Neural progenitor cell (in vitro differentiated cells): Measurements from ENCODE around the gene F9. TPM values are rescaled to one million over a fixed set of nuclear protein-coding genes. Genes with fewer than 3 reads are reported as not detected.

Experiments used
- DNase-seq: peaks from one replicate; pipeline ENCODE4 v3.0.0-alpha.2; 2016; ENCODE audit warnings: low spot score
- H2AFZ ChIP-seq: fragments of 200-600 bp; sonication (generic); replicated peaks from 2 replicates; pipeline ENCODE4 v1.6.1; 2016; ENCODE audit warnings: antibody characterized with exemption
- H3F3A ChIP-seq: fragments of 200-600 bp; sonication (generic); 2 replicates; pipeline ENCODE4 v1.6.1; 2016; ENCODE audit warnings: antibody characterized with exemption, low read depth
- H3K27ac ChIP-seq: fragments of 200-600 bp; sonication (generic); 2 replicates; pipeline ENCODE4 v1.5.1; 2016; ENCODE audit warnings: mild to moderate bottlenecking
- H3K27me3 ChIP-seq: fragments of 200-600 bp; sonication (generic); 2 replicates; pipeline ENCODE4 v1.6.1; 2016; ENCODE audit warnings: mild to moderate bottlenecking, moderate library complexity
- H3K36me3 ChIP-seq: fragments of 200-600 bp; sonication (generic); 2 replicates; pipeline ENCODE4 v1.5.1; 2016
- H3K4me1 ChIP-seq: fragments of 200-600 bp; sonication (generic); 2 replicates; pipeline ENCODE4 v1.6.1; 2016; ENCODE audit warnings: mixed run types
- H3K4me2 ChIP-seq: fragments of 200-600 bp; sonication (generic); 2 replicates; pipeline ENCODE4 v1.6.1; 2016
- H3K4me3 ChIP-seq: fragments of 200-600 bp; sonication (generic); 2 replicates; pipeline ENCODE4 v1.5.1; 2016
- H3K79me2 ChIP-seq: fragments of 200-600 bp; sonication (generic); 2 replicates; pipeline ENCODE4 v1.6.1; 2016; ENCODE audit warnings: low read depth
- H3K9ac ChIP-seq: fragments of 200-600 bp; sonication (generic); 2 replicates; pipeline ENCODE4 v1.6.1; 2016
- H3K9me3 ChIP-seq: fragments of 200-600 bp; sonication (generic); 2 replicates; pipeline ENCODE4 v1.5.1; 2016; ENCODE audit warnings: low read depth
- H4K20me1 ChIP-seq: fragments of 200-600 bp; sonication (generic); 2 replicates; pipeline ENCODE4 v1.6.1; 2016; ENCODE audit warnings: low read depth
- H3K27ac Mint-ChIP-seq: 3 replicates; pipeline ENCODE4 v1.8.0; 2021; ENCODE audit warnings: mixed read lengths
- H3K27me3 Mint-ChIP-seq: 2 replicates; pipeline ENCODE4 v1.8.0; 2022; ENCODE audit warnings: low read depth, mild to moderate bottlenecking, inconsistent platforms, moderate library complexity, mixed read lengths; ENCODE audit not compliant: insufficient read depth
- H3K36me3 Mint-ChIP-seq: 3 replicates; pipeline ENCODE4 v1.8.0; 2021; ENCODE audit warnings: mixed read lengths
- H3K4me1 Mint-ChIP-seq: 3 replicates; pipeline ENCODE4 v1.8.0; 2021; ENCODE audit warnings: mixed read lengths
- H3K4me3 Mint-ChIP-seq: 3 replicates; pipeline ENCODE4 v1.8.0; 2021; ENCODE audit warnings: mild to moderate bottlenecking, moderate library complexity, mixed read lengths
- H3K9me3 Mint-ChIP-seq: 3 replicates; pipeline ENCODE4 v1.8.0; 2020; ENCODE audit warnings: mixed read lengths
- CTCF ChIP-seq: fragments of 200-600 bp; sonication (generic); IDR thresholded peaks from 2 replicates; pipeline ENCODE4 v1.5.1; 2017; ENCODE audit warnings: antibody characterized with exemption, mild to moderate bottlenecking
- EZH2 ChIP-seq: fragments of 200-600 bp; sonication (generic); IDR thresholded peaks from 2 replicates; pipeline ENCODE4 v1.6.1; 2017; ENCODE audit warnings: antibody characterized with exemption, mild to moderate bottlenecking, moderate library complexity
- EZH2phosphoT487 ChIP-seq: fragments of 200-600 bp; sonication (generic); IDR thresholded peaks from 2 replicates; pipeline ENCODE4 v1.6.1; 2017; ENCODE audit warnings: antibody characterized with exemption
- total RNA-seq: library from RNA; depleted of rRNA; stranded (reverse); fragments of >200 nt; gene quantifications from 2 replicates; pipeline ENCODE4 v1.2.3, GENCODE V29; 2015; ENCODE audit warnings: low replicate concordance

F9 gene
- total RNA-seq, 1 donor from 2014 or later: not detected

DNA sequence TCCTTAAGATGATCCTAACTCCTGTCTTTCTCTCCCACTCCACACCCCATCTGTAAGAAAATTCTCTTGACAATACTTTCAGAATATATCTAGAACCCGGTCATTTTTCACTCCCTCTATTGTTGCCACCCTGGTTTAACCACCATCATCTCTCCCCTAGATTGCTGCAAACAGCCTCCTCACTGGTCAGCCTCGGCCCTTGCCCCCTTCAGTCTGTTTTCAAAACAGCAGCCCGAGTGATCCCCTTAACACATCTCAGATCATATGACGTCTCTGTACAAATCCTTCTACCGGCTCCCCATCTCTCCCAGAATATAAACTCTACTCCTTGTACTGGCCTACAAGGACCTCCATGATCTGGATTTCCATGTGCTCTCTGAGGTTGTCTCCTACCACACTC, 35.2 kb upstream of the F9 start:
- H3K36me3 ChIP-seq: no peaks in the 10 kb centered on the region
- H3K27ac Mint-ChIP-seq: no peak overlapping the region
- DNase-seq: no peak
- no peak overlapping the region for H3K4me2 ChIP-seq
- no peaks in the 10 kb centered on the region for H4K20me1 ChIP-seq
- no peak overlapping the region for H3K27ac ChIP-seq
- H3K4me3 ChIP-seq: no peak overlapping the region
- H3K4me1 ChIP-seq: no peaks in the 10 kb centered on the region
- H3K9ac ChIP-seq: no peak overlapping the region
- H3K9me3 ChIP-seq: no peaks in the 10 kb centered on the region
- no peaks in the 10 kb centered on the region for H3K79me2 ChIP-seq
- no peaks in the 10 kb centered on the region for H3K9me3 Mint-ChIP-seq
- H3F3A ChIP-seq: no peaks in the 10 kb centered on the region
- no peak overlapping the region for H3K4me3 Mint-ChIP-seq
- no peaks in the 10 kb centered on the region for H3K36me3 Mint-ChIP-seq
- no peaks in the 10 kb centered on the region for H3K27me3 ChIP-seq
- no peak overlapping the region for H2AFZ ChIP-seq
- no peaks in the 10 kb centered on the region for H3K4me1 Mint-ChIP-seq
- TF ChIP-seq EZH2 (no peak), CTCF (no peak), EZH2phosphoT487 (no peak)
- no peaks in the 10 kb centered on the region for H3K27me3 Mint-ChIP-seq

GRCh38 chrX:139506333-139506732, 24.2 kb upstream of the F9 start:
- no peak overlapping the region for H3K4me2 ChIP-seq
- no peaks in the 10 kb centered on the region for H3K27me3 Mint-ChIP-seq
- no peak overlapping the region for H3K4me3 ChIP-seq
- no peak overlapping the region for H3K27ac ChIP-seq
- H3F3A ChIP-seq: peaks cover 9% of the 10 kb centered on the region
- no peaks in the 10 kb centered on the region for H3K36me3 Mint-ChIP-seq
- no peaks in the 10 kb centered on the region for H3K79me2 ChIP-seq
- no peak overlapping the region for H2AFZ ChIP-seq
- no peaks in the 10 kb centered on the region for H3K4me1 Mint-ChIP-seq
- H3K9ac ChIP-seq: no peak overlapping the region
- no peaks in the 10 kb centered on the region for H3K27me3 ChIP-seq
- peaks cover 7% of the 10 kb centered on the region for H3K9me3 ChIP-seq
- H3K4me1 ChIP-seq: no peaks in the 10 kb centered on the region
- H3K4me3 Mint-ChIP-seq: no peak overlapping the region
- H3K27ac Mint-ChIP-seq: no peak overlapping the region
- no peaks in the 10 kb centered on the region for H3K36me3 ChIP-seq
- no peak for DNase-seq
- no peaks in the 10 kb centered on the region for H4K20me1 ChIP-seq
- no peaks in the 10 kb centered on the region for H3K9me3 Mint-ChIP-seq
- TF ChIP-seq CTCF (no peak), EZH2 (no peak), EZH2phosphoT487 (no peak)

DNA sequence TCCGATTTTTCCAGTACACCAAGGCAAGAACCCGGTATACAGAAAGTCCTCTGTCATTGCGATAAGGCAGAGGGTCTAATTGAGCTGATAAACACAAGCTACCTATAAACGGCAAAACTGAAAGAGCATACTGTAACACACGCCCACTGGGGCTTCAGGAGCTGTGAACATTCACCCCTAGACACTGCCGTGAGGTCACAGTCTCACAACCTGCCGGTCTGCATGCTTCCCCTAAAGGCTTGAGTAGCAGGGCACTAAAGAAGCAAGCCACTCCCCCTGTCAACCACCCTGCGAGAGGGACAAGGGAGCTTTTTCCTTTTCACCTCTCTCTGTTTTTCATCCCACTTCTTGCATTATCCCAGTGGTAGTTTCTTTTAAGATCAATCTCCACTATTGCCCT, 22.4 kb upstream of the F9 start:
- H3K9me3 Mint-ChIP-seq: no peaks in the 10 kb centered on the region
- H3K36me3 Mint-ChIP-seq: no peaks in the 10 kb centered on the region
- H4K20me1 ChIP-seq: no peaks in the 10 kb centered on the region
- no peak overlapping the region for H3K9ac ChIP-seq
- H3K9me3 ChIP-seq: peaks cover 4% of the 10 kb centered on the region
- no peaks in the 10 kb centered on the region for H3K27me3 ChIP-seq
- peak; percentile 3 for DNase-seq
- no peaks in the 10 kb centered on the region for H3K4me1 ChIP-seq
- no peak for TF ChIP-seq CTCF
- TF ChIP-seq EZH2phosphoT487: no peak
- no peak for TF ChIP-seq EZH2
- no peaks in the 10 kb centered on the region for H3K36me3 ChIP-seq
- H3K4me1 Mint-ChIP-seq: no peaks in the 10 kb centered on the region
- no peak overlapping the region for H3K27ac ChIP-seq
- no peak overlapping the region for H3K4me3 ChIP-seq
- no peak overlapping the region for H3K4me3 Mint-ChIP-seq
- no peaks in the 10 kb centered on the region for H3K27me3 Mint-ChIP-seq
- no peak overlapping the region for H3K4me2 ChIP-seq
- H3K79me2 ChIP-seq: no peaks in the 10 kb centered on the region
- H3K27ac Mint-ChIP-seq: no peak overlapping the region
- H3F3A ChIP-seq: peaks cover 3% of the 10 kb centered on the region
- H2AFZ ChIP-seq: no peak overlapping the region
